Liver (tissue), 3 donors: ENCODE results near the gene PAX4.

ENCODE experiments used
- GABPA ChIP-seq, 2 donors: IDR thresholded peaks in 1 of 2; conservative IDR thresholded peaks in 1 of 2; 2 replicates each; pipeline ENCODE4 v1.6.1; 2016; ENCODE audit warnings: antibody characterized with exemption in 2 of 2, mild to moderate bottlenecking in 1 of 2, moderate library complexity in 1 of 2
- RAD21 ChIP-seq, 2 donors: IDR thresholded peaks; 2 replicates each; pipeline ENCODE4 v1.6.1; 2016; ENCODE audit warnings: antibody characterized with exemption in 2 of 2, mild to moderate bottlenecking in 2 of 2
- REST ChIP-seq: IDR thresholded peaks from 2 replicates; pipeline ENCODE4 v1.6.1; 2016; ENCODE audit warnings: antibody characterized with exemption, mild to moderate bottlenecking
- SP1 ChIP-seq: IDR thresholded peaks from 2 replicates; pipeline ENCODE4 v1.6.1; 2018; ENCODE audit warnings: antibody characterized with exemption, mild to moderate bottlenecking
- ZBTB33 ChIP-seq: IDR thresholded peaks from 2 replicates; pipeline ENCODE4 v1.6.1; 2016; ENCODE audit warnings: antibody characterized with exemption
- TF ChIP-seq, protein P1 (sequence below): fragments of 150-350 bp; IDR thresholded peaks from 2 replicates; pipeline ENCODE4 v1.5.1; 2017; ENCODE audit warnings: improper control_type of control experiment, low read depth, low read length; ENCODE audit not compliant: missing input control
- donor health status: healthy.
- donor health status: healthy.

DNA sequence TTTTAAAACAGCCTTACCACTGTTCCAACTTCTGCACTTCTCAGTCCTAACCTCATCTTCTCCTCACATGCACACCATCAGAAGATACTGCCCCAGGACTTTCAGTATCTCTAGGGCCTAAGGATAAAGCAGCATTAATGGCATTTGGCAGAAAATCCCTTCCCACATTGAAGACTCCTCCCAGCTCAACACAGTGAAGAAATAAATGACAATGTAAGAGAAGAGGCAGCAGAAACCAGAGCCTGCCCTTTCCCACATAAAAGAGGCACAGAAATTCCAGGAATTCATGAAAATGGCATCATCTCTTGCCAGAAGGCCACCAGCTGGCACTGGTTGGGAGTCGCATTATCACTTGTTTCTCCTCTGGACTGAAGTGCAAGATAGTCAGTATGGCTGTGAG lies 36.2 kb downstream of the PAX4 start:
- TF ChIP-seq, protein P1, sequence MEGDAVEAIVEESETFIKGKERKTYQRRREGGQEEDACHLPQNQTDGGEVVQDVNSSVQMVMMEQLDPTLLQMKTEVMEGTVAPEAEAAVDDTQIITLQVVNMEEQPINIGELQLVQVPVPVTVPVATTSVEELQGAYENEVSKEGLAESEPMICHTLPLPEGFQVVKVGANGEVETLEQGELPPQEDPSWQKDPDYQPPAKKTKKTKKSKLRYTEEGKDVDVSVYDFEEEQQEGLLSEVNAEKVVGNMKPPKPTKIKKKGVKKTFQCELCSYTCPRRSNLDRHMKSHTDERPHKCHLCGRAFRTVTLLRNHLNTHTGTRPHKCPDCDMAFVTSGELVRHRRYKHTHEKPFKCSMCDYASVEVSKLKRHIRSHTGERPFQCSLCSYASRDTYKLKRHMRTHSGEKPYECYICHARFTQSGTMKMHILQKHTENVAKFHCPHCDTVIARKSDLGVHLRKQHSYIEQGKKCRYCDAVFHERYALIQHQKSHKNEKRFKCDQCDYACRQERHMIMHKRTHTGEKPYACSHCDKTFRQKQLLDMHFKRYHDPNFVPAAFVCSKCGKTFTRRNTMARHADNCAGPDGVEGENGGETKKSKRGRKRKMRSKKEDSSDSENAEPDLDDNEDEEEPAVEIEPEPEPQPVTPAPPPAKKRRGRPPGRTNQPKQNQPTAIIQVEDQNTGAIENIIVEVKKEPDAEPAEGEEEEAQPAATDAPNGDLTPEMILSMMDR = no peak
- TF ChIP-seq SP1 (no peak), GABPA (IDR thresholded peaks at IDR 0.05 in 1 of 2, conservative IDR thresholded peaks at IDR 0.05 in 1 of 2) (no peak), REST (no peak), RAD21 (IDR thresholded peaks at IDR 0.05) (no peak), ZBTB33 (no peak)
